Gastroesophageal sphincter (tissue), 4 donors: ENCODE measurements around the gene SAP30L. TPM values are rescaled to one million over a fixed set of nuclear protein-coding genes. Genes with fewer than 3 reads are reported as not detected.

Experiments
- ATAC-seq: fragments of 150-250 bp; one replicate; pipeline ENCODE4 v1.9.1; 2016; ENCODE audit warnings: mild to moderate bottlenecking, moderate library complexity
- H3K27ac ChIP-seq, 4 donors: fragments of 200-600 bp; sonication (generic) in 3 of 4; 1 replicate in 3 of 4; 2 replicates in 1 of 4; pipeline ENCODE4 v1.5.1; 2016 to 2019
- H3K27me3 ChIP-seq: fragments of 200-600 bp; sonication (generic); one replicate; pipeline ENCODE4 v1.5.1; 2019
- H3K36me3 ChIP-seq, 2 donors: fragments of 200-600 bp; sonication (generic); one replicate each; pipeline ENCODE4 v1.5.1; 2019; ENCODE audit warnings: control low read depth in 1 of 2
- H3K4me1 ChIP-seq, 3 donors: fragments of 200-600 bp; sonication (generic); 1 replicate in 2 of 3; 2 replicates in 1 of 3; pipeline ENCODE4 v1.5.1; 2016 to 2019; ENCODE audit warnings: control low read depth in 2 of 3
- H3K4me3 ChIP-seq, 2 donors: fragments of 200-600 bp; sonication (generic); one replicate each; pipeline ENCODE4 v1.5.1; 2019; ENCODE audit warnings: mild to moderate bottlenecking in 1 of 2, moderate library complexity in 1 of 2
- H3K9me3 ChIP-seq, 3 donors: fragments of 200-600 bp; sonication (generic); one replicate each; pipeline ENCODE4 v1.5.1; 2017 to 2019; ENCODE audit warnings: control low read depth in 2 of 3
- CTCF ChIP-seq, 4 experiments: fragments of 200-600 bp in 2 of 4; fragments of 450-650 bp in 2 of 4; sonication (generic) in 1 of 4; IDR thresholded peaks; one replicate each; pipeline ENCODE4 v1.5.1; 2017 to 2019; ENCODE audit warnings: antibody characterized with exemption in 4 of 4, mild to moderate bottlenecking in 2 of 4, moderate library complexity in 2 of 4
- EP300 ChIP-seq: sonication (generic); formaldehyde crosslinking; IDR thresholded peaks from one replicate; pipeline ENCODE4 v1.6.1; 2017; ENCODE audit warnings: antibody characterized with exemption, mild to moderate bottlenecking
- POLR2A ChIP-seq, 2 donors: fragments of 450-650 bp; IDR thresholded peaks; one replicate each; pipeline ENCODE4 v1.6.1; 2017; ENCODE audit warnings: antibody characterized with exemption in 2 of 2, mild to moderate bottlenecking in 2 of 2, moderate library complexity in 1 of 2
- POLR2AphosphoS5 ChIP-seq: sonication (generic); formaldehyde crosslinking; IDR thresholded peaks from one replicate; pipeline ENCODE4 v1.6.1; 2017; ENCODE audit warnings: antibody characterized with exemption
- WGBS, 2 donors: methylation state at CpG; one replicate each; pipeline ENCODE4 v1.1.5; 2018; ENCODE audit warnings: low coverage in 1 of 2; 5-methylcytosine and 5-hydroxymethylcytosine counted together
- total RNA-seq, 4 donors: library from RNA; depleted of rRNA; stranded (reverse); fragments of >200 nt; gene quantifications; one replicate each; pipeline ENCODE4 v1.1.0, GENCODE V29; 2016

The SAP30L gene
- total RNA-seq, 4 donors from 2014 or later = 37.4 to 88.3 (median 68.8) TPM

- Histone ChIP-seq H3K27me3 (peaks cover 46% of the 10 kb centered on the region), H3K4me3 (no peak overlapping the region), H3K36me3 (no peaks in the 10 kb centered on the region), H3K27ac (no peak overlapping the region), H3K9me3 (no peaks in the 10 kb centered on the region), H3K4me1 (no peaks in the 10 kb centered on the region)
- no peak for ATAC-seq
- WGBS, 2 donors = 40 to 41% methylated on average over 1 to 2 of the region's 2 CpGs
- TF ChIP-seq POLR2AphosphoS5 (no peak), POLR2A (IDR thresholded peaks at IDR 0.05) (no peak), EP300 (no peak), CTCF (IDR thresholded peaks at IDR 0.05) (no peak)
Measured at GRCh38 chr5:154501566-154501965, 55.8 kb downstream of the SAP30L start.

GRCh38 chr5:154502180-154502579 is 56.4 kb downstream of the SAP30L start:
- no peaks in the 10 kb centered on the region for H3K4me1 ChIP-seq
- H3K27me3 ChIP-seq = peaks cover 46% of the 10 kb centered on the region
- no peak overlapping the region for H3K4me3 ChIP-seq
- H3K9me3 ChIP-seq = no peaks in the 10 kb centered on the region
- no peaks in the 10 kb centered on the region for H3K36me3 ChIP-seq
- no peak overlapping the region for H3K27ac ChIP-seq
- TF ChIP-seq CTCF (IDR thresholded peaks at IDR 0.05) (no peak), POLR2AphosphoS5 (no peak), EP300 (no peak), POLR2A (IDR thresholded peaks at IDR 0.05) (no peak)
- no peak for ATAC-seq
- WGBS, 2 donors = 100% methylated on average over 1 of the region's 1 CpG

GRCh38 chr5:154503698-154504039 is 57.9 kb downstream of the SAP30L start:
- TF ChIP-seq CTCF (IDR thresholded peaks at IDR 0.05) (no peak), POLR2AphosphoS5 (no peak), POLR2A (IDR thresholded peaks at IDR 0.05) (no peak), EP300 (no peak)
- ATAC-seq = no peak
- no peaks in the 10 kb centered on the region for H3K9me3 ChIP-seq
- no peaks in the 10 kb centered on the region for H3K4me1 ChIP-seq
- peaks cover 43% of the 10 kb centered on the region for H3K27me3 ChIP-seq
- H3K27ac ChIP-seq = no peak overlapping the region
- H3K4me3 ChIP-seq = no peak overlapping the region
- WGBS, 2 donors = 88 to 93% methylated on average over 2 of the region's 2 CpGs
- H3K36me3 ChIP-seq = no peaks in the 10 kb centered on the region

- Histone ChIP-seq H3K4me1 (no peaks in the 10 kb centered on the region), H3K27me3 (peaks cover 52% of the 10 kb centered on the region), H3K4me3 (no peak overlapping the region), H3K27ac (no peak overlapping the region), H3K36me3 (no peaks in the 10 kb centered on the region), H3K9me3 (no peaks in the 10 kb centered on the region)
- TF ChIP-seq POLR2A (IDR thresholded peaks at IDR 0.05) (no peak), POLR2AphosphoS5 (no peak), CTCF (IDR thresholded peaks at IDR 0.05) (no peak), EP300 (no peak)
- WGBS, 2 donors = 51% methylated on average over 8 of the region's 10 CpGs; no CpG with 5 or more reads in 1 of the 2 donors
- ATAC-seq = no peak
Measured at GRCh38 chr5:154505567-154505966, 59.8 kb downstream of the SAP30L start.

- Histone ChIP-seq H3K27ac (no peak overlapping the region), H3K27me3 (peaks cover 58% of the 10 kb centered on the region), H3K36me3 (no peaks in the 10 kb centered on the region), H3K4me1 (no peaks in the 10 kb centered on the region), H3K9me3 (no peaks in the 10 kb centered on the region), H3K4me3 (no peak overlapping the region)
- WGBS, 2 donors = 86 to 91% methylated on average over 3 to 5 of the region's 8 CpGs
- TF ChIP-seq CTCF (IDR thresholded peaks at IDR 0.05) (no peak), POLR2AphosphoS5 (no peak), POLR2A (IDR thresholded peaks at IDR 0.05) (no peak), EP300 (no peak)
- ATAC-seq = no peak
Measured at GRCh38 chr5:154506049-154506715, 60.4 kb downstream of the SAP30L start.
